ENCODE measurements around the gene ANO2.

Gene ANO2

GRCh38 chr12:5945071-5946008 is at the start of gene ANO2:
ANO2 (minus strand) TSS chr12:5945259; CDS start chr12:5945217, 42 bp downstream.
- DNase-seq (ENCODE audit: low read depth in 2 of 2): no peak

GRCh38 chr12:5989621-5990020 is 44.6 kb upstream of the ANO2 start:
- no peak for DNase-seq (ENCODE audit: low read depth in 2 of 2)

- peak; percentile 60 to 65 for DNase-seq (ENCODE audit: low read depth in 2 of 2)
Measured at GRCh38 chr12:5988659-5989116, 43.6 kb upstream of the ANO2 start.

GRCh38 chr12:5988088-5988487 is 43.0 kb upstream of the ANO2 start:
- no peak for DNase-seq (ENCODE audit: low read depth in 2 of 2)

- DNase-seq (ENCODE audit: low read depth in 2 of 2): no peak
Measured at GRCh38 chr12:5987573-5987972, 42.5 kb upstream of the ANO2 start.

GRCh38 chr12:5985471-5985870 is 40.4 kb upstream of the ANO2 start:
- no peak for DNase-seq (ENCODE audit: low read depth in 2 of 2)

- no peak for DNase-seq (ENCODE audit: low read depth in 2 of 2)
Measured at GRCh38 chr12:5984873-5985272, 39.8 kb upstream of the ANO2 start.

GRCh38 chr12:5982106-5982505 is 37.0 kb upstream of the ANO2 start:
- no peak for DNase-seq (ENCODE audit: low read depth in 2 of 2)

GRCh38 chr12:5977556-5977955 is 32.5 kb upstream of the ANO2 start:
- DNase-seq (ENCODE audit: low read depth in 2 of 2): no peak

- DNase-seq (ENCODE audit: low read depth in 2 of 2): no peak
Measured at GRCh38 chr12:5976711-5977110, 31.7 kb upstream of the ANO2 start.

- DNase-seq (ENCODE audit: low read depth in 2 of 2): no peak
Measured at GRCh38 chr12:5976196-5976595, 31.1 kb upstream of the ANO2 start.

- no peak for DNase-seq (ENCODE audit: low read depth in 2 of 2)
Measured at GRCh38 chr12:5973461-5974115, 28.5 kb upstream of the ANO2 start.

GRCh38 chr12:5972387-5972786 is 27.3 kb upstream of the ANO2 start:
- no peak for DNase-seq (ENCODE audit: low read depth in 2 of 2)

- no peak for DNase-seq (ENCODE audit: low read depth in 2 of 2)
Measured at GRCh38 chr12:5971194-5971850, 26.3 kb upstream of the ANO2 start.

GRCh38 chr12:5969974-5970690 is 25.1 kb upstream of the ANO2 start:
- DNase-seq (ENCODE audit: low read depth in 2 of 2): no peak

- no peak for DNase-seq (ENCODE audit: low read depth in 2 of 2)
Measured at GRCh38 chr12:5969156-5969973, 24.3 kb upstream of the ANO2 start.

GRCh38 chr12:5967645-5968415 is 22.8 kb upstream of the ANO2 start:
- no peak for DNase-seq (ENCODE audit: low read depth in 2 of 2)

- no peak for DNase-seq (ENCODE audit: low read depth in 2 of 2)
Measured at GRCh38 chr12:5966486-5967095, 21.5 kb upstream of the ANO2 start.

GRCh38 chr12:5965950-5966383 is 20.9 kb upstream of the ANO2 start:
- peak; percentile 27 to 30 for DNase-seq (ENCODE audit: low read depth in 2 of 2)
